AG04449 (cell line): Measurements from ENCODE around the gene S100A10.

Experiments used
- CTCF ChIA-PET: fragments of 350-600 bp; formaldehyde crosslinking; extraction: SDS; loops from one replicate; lab custom pipeline; 2021; ENCODE audit warnings: antibody characterized with exemption; lab: Yijun Ruan, JAX
- POLR2A ChIA-PET: fragments of 400-600, 350-600 bp; formaldehyde crosslinking; extraction: SDS; loops from one replicate; lab custom pipeline; 2020; ENCODE audit warnings: antibody characterized with exemption, inconsistent platforms; lab: Yijun Ruan, JAX
- DNase-seq: peaks from one replicate; pipeline ENCODE4 v3.0.0-alpha.2; 2010; ENCODE audit warnings: low read depth, low spot score
- H3K4me3 ChIP-seq: 2 replicates; pipeline ENCODE4 v1.5.1; 2011; ENCODE audit warnings: low read depth, mild to moderate bottlenecking, control low read depth, low read length
- TF ChIP-seq, protein P1 (sequence below): IDR thresholded peaks from one replicate; pipeline ENCODE4 v1.5.1; 2011; ENCODE audit warnings: mild to moderate bottlenecking, moderate library complexity, low read length, control low read depth, inconsistent platforms; ENCODE audit not compliant: insufficient read depth; ENCODE audit errors: missing control alignments

The S100A10 gene

DNA sequence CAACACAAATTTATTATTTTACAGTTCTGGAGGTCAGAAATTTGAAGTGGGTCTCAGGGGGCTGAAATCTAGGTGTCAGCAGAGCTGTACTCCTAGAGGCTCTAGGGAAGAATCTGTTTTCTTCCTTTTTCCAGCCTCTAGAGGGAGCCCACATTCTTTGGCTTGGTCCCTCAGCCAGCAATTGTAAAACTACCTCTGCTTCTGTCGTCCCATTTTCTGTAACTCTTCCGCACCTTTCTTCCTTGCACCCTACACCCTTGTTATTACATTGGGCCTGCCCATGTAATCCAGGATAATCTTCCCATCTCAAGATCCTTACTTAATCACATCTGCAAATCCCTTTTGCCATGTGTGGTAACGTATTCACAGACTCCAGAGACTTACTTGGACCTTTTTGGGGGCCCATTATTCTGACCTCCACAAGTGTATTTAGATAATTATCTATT is 59.6 kb downstream of the S100A10 start:
- DNase-seq, result no peak
- POLR2A ChIA-PET, result interaction anchor here (0.7 kb wide), 1 partner anchor 32 kb away, joined by 3 read pairs; no protein-coding TSS in a partner anchor

More for the DNA sequence above, 59.6 kb downstream of the S100A10 start:
- H3K4me3 ChIP-seq, result no peak overlapping the region
- TF ChIP-seq, protein P1, sequence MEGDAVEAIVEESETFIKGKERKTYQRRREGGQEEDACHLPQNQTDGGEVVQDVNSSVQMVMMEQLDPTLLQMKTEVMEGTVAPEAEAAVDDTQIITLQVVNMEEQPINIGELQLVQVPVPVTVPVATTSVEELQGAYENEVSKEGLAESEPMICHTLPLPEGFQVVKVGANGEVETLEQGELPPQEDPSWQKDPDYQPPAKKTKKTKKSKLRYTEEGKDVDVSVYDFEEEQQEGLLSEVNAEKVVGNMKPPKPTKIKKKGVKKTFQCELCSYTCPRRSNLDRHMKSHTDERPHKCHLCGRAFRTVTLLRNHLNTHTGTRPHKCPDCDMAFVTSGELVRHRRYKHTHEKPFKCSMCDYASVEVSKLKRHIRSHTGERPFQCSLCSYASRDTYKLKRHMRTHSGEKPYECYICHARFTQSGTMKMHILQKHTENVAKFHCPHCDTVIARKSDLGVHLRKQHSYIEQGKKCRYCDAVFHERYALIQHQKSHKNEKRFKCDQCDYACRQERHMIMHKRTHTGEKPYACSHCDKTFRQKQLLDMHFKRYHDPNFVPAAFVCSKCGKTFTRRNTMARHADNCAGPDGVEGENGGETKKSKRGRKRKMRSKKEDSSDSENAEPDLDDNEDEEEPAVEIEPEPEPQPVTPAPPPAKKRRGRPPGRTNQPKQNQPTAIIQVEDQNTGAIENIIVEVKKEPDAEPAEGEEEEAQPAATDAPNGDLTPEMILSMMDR, result peak; percentile 75
- CTCF ChIA-PET, result interaction anchor here (0.6 to 14.8 kb wide), 22 partner anchors 9 to 111 kb away, joined by 3 to 605 read pairs (median 7); partner anchors contain the start of genes S100A10 and S100A11
